MM.1S (cell line): ENCODE results near the gene KCNE3.

Source experiments
- DNase-seq: peaks from one replicate; pipeline ENCODE4 v3.0.0-alpha.2; 2015
- H2AFZ ChIP-seq: fragments of 300-600 bp; sonication (generic); 2 replicates; pipeline ENCODE4 v1.6.0; 2016; ENCODE audit warnings: antibody characterized with exemption, low read length
- H3F3A ChIP-seq: fragments of 300-600 bp; sonication (generic); 2 replicates; pipeline ENCODE4 v1.6.1; 2016; ENCODE audit warnings: mild to moderate bottlenecking, antibody characterized with exemption, low read length, moderate library complexity, mixed read lengths; ENCODE audit not compliant: insufficient read depth
- H3K27ac ChIP-seq: fragments of 300-600 bp; sonication (generic); 2 replicates; pipeline ENCODE4 v1.5.1; 2016; ENCODE audit warnings: mild to moderate bottlenecking, low read length
- H3K27me3 ChIP-seq: fragments of 300-600 bp; sonication (generic); replicated peaks from 2 replicates; pipeline ENCODE4 v1.6.0; 2016; ENCODE audit warnings: low read length; ENCODE audit not compliant: insufficient read depth
- H3K36me3 ChIP-seq: fragments of 300-600 bp; sonication (generic); replicated peaks from 2 replicates; pipeline ENCODE4 v1.6.1; 2016; ENCODE audit warnings: mild to moderate bottlenecking, low read length, mixed read lengths; ENCODE audit not compliant: insufficient read depth
- H3K4me1 ChIP-seq: fragments of 300-600 bp; sonication (generic); 2 replicates; pipeline ENCODE4 v1.6.1; 2016; ENCODE audit warnings: low read length, mixed read lengths
- H3K4me2 ChIP-seq: fragments of 300-600 bp; sonication (generic); 2 replicates; pipeline ENCODE4 v1.6.0; 2016; ENCODE audit warnings: low read depth, low read length
- H3K4me3 ChIP-seq: fragments of 300-600 bp; sonication (generic); 2 replicates; pipeline ENCODE4 v1.5.1; 2016; ENCODE audit warnings: low read length, mixed read lengths
- H3K79me2 ChIP-seq: fragments of 300-600 bp; sonication (generic); 2 replicates; pipeline ENCODE4 v1.6.1; 2016; ENCODE audit warnings: mixed run types, low read length, mixed read lengths
- H3K9ac ChIP-seq: fragments of 300-600 bp; sonication (generic); 2 replicates; pipeline ENCODE4 v1.6.1; 2016; ENCODE audit warnings: low read length, mixed read lengths
- H3K9me2 ChIP-seq: fragments of 300-600 bp; sonication (generic); replicated peaks from 2 replicates; pipeline ENCODE4 v1.6.1; 2016; ENCODE audit warnings: mild to moderate bottlenecking, low read length, mixed read lengths; ENCODE audit not compliant: insufficient read depth
- H3K9me3 ChIP-seq: fragments of 300-600 bp; sonication (generic); replicated peaks from 2 replicates; pipeline ENCODE4 v1.6.1; 2016; ENCODE audit warnings: mild to moderate bottlenecking, low read length, mixed read lengths; ENCODE audit not compliant: insufficient read depth
- H4K20me1 ChIP-seq: fragments of 300-600 bp; sonication (generic); 2 replicates; pipeline ENCODE4 v1.6.1; 2016; ENCODE audit warnings: mild to moderate bottlenecking, low read length, moderate library complexity, mixed read lengths; ENCODE audit not compliant: insufficient read depth
- EZH2 ChIP-seq: fragments of 300-600 bp; sonication (generic); optimal IDR thresholded peaks from 2 replicates; pipeline ENCODE3; 2017; ENCODE audit warnings: low read depth, mild to moderate bottlenecking, antibody characterized with exemption, low read length, mixed read lengths
- EZH2phosphoT487 ChIP-seq: fragments of 300-600 bp; sonication (generic); IDR thresholded peaks from 2 replicates; pipeline ENCODE4 v1.6.1; 2018; ENCODE audit warnings: antibody characterized with exemption, low read length
- TF ChIP-seq, protein P1 (sequence below): fragments of 300-600 bp; sonication (generic); IDR thresholded peaks from 2 replicates; pipeline ENCODE4 v1.5.1; 2016; ENCODE audit warnings: antibody characterized with exemption, low read length, mixed read lengths

KCNE3 gene

DNA sequence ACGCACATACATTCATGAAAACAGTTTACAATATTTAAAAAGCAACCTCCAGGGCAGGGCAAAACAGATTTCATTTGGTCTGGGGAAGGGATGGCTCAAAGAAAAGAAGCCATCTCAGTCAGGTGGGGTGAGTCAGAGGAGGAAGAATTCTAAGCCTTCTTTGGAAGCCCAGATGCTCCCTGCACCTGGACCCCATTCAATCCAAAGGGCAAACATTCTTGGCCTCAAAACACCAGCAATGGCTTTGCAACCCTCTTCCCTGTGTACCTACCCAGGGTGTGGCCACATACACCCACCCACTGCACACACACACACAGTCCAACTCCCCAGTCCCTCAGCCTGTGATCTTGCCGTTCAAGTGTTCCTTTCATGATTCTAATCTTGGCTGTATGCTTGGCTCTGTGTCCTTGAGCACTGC lies 2.0 kb downstream of the KCNE3 start:
- Histone ChIP-seq H3K4me1 (no peaks in the 10 kb centered on the region), H3K36me3 (no peaks in the 10 kb centered on the region), H3K4me3 (no peak overlapping the region), H4K20me1 (no peaks in the 10 kb centered on the region), H3K9me2 (no peaks in the 10 kb centered on the region), H3K27me3 (no peaks in the 10 kb centered on the region), H3K4me2 (no peak overlapping the region), H3K79me2 (no peaks in the 10 kb centered on the region), H3K27ac (no peak overlapping the region), H2AFZ (no peak overlapping the region), H3K9ac (no peak overlapping the region), H3K9me3 (no peaks in the 10 kb centered on the region), H3F3A (no peaks in the 10 kb centered on the region)
- DNase-seq: no peak
- no peak for TF ChIP-seq EZH2

DNA sequence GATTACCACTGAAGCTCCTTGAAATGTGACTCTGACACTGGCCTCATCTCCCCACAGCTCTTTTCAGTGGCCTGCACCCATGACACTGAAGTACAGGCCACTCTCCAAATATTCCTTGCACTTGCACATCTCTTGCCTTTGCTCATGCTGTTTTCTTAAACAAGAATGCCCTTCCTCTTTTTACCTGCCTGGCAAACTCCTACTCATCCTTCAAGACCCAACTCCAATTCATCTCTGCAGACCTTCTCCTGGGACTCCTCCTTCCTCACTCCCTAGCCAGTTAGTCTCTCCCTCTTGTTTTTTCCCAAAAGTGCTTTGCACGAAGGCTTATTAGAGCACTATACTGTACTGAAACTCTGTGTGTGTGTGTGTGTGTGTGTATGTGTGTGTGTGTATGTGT lies 2.6 kb downstream of the KCNE3 start:
- Histone ChIP-seq H3K9me2 (no peaks in the 10 kb centered on the region), H3K4me2 (no peak overlapping the region), H3K9ac (no peak overlapping the region), H3K79me2 (no peaks in the 10 kb centered on the region), H3K27ac (no peak overlapping the region), H3F3A (no peaks in the 10 kb centered on the region), H3K27me3 (no peaks in the 10 kb centered on the region), H3K4me3 (no peak overlapping the region), H3K36me3 (no peaks in the 10 kb centered on the region), H3K4me1 (no peaks in the 10 kb centered on the region), H3K9me3 (no peaks in the 10 kb centered on the region), H2AFZ (no peak overlapping the region), H4K20me1 (no peaks in the 10 kb centered on the region)
- TF ChIP-seq, protein P1, sequence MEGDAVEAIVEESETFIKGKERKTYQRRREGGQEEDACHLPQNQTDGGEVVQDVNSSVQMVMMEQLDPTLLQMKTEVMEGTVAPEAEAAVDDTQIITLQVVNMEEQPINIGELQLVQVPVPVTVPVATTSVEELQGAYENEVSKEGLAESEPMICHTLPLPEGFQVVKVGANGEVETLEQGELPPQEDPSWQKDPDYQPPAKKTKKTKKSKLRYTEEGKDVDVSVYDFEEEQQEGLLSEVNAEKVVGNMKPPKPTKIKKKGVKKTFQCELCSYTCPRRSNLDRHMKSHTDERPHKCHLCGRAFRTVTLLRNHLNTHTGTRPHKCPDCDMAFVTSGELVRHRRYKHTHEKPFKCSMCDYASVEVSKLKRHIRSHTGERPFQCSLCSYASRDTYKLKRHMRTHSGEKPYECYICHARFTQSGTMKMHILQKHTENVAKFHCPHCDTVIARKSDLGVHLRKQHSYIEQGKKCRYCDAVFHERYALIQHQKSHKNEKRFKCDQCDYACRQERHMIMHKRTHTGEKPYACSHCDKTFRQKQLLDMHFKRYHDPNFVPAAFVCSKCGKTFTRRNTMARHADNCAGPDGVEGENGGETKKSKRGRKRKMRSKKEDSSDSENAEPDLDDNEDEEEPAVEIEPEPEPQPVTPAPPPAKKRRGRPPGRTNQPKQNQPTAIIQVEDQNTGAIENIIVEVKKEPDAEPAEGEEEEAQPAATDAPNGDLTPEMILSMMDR: no peak
- no peak for TF ChIP-seq EZH2phosphoT487
- no peak for TF ChIP-seq EZH2
- DNase-seq: no peak

DNA sequence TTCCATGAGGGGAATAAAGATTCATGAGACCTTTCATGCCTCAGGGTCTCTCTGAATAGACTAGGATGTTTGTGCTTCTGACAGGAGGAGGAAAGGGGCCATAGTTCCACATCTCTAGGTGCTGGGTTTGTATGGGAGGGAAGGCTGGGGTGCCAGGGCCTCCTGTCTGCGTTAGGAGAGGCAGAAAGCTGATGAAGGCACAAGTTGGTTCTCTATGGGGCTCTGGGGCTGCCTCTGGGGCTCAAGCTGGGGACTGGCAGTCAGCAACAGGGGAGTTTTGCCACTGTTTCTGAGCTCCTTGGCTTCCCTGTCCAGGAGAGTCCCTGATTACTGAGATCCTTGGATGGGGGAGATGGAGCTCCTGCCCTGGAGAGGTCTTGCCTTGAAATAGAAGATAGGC lies 4.1 kb downstream of the KCNE3 start:
- H3K9me2 ChIP-seq: no peaks in the 10 kb centered on the region
- H3K9ac ChIP-seq: no peak overlapping the region
- no peaks in the 10 kb centered on the region for H3K79me2 ChIP-seq
- H3K4me3 ChIP-seq: no peak overlapping the region
- no peaks in the 10 kb centered on the region for H4K20me1 ChIP-seq
- H3K4me2 ChIP-seq: no peak overlapping the region
- TF ChIP-seq, protein P1: no peak
- TF ChIP-seq EZH2 (no peak), EZH2phosphoT487 (no peak)
- H3K27me3 ChIP-seq: no peaks in the 10 kb centered on the region
- no peaks in the 10 kb centered on the region for H3K9me3 ChIP-seq
- H3F3A ChIP-seq: no peaks in the 10 kb centered on the region
- no peaks in the 10 kb centered on the region for H3K4me1 ChIP-seq
- DNase-seq: no peak
- H3K36me3 ChIP-seq: no peaks in the 10 kb centered on the region
- H3K27ac ChIP-seq: no peak overlapping the region
- H2AFZ ChIP-seq: no peak overlapping the region

DNA sequence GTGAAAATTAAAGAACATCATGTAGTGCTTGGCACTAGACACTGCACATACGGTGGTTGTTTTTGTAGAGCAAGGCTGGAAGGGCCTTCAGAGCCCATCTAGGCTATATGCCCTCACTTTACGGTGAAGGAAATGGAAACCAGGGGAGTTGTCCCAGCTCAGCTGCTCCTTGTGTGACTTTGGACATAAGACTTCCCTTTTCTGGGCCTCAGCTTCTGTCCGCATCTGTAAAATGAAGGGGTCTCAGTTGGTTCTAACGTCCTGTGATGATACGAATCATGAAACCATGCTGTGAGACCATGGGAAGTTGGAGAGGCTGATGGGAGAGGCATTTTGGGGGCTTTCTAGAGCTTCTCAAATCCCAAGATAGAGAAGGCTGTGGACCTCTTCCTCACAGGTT lies 4.7 kb downstream of the KCNE3 start:
- TF ChIP-seq EZH2: no peak
- no peak for TF ChIP-seq EZH2phosphoT487
- TF ChIP-seq, protein P1: no peak
- no peaks in the 10 kb centered on the region for H3K79me2 ChIP-seq
- H3K36me3 ChIP-seq: no peaks in the 10 kb centered on the region
- H4K20me1 ChIP-seq: no peaks in the 10 kb centered on the region
- no peak for DNase-seq
- no peak overlapping the region for H2AFZ ChIP-seq
- no peaks in the 10 kb centered on the region for H3K9me3 ChIP-seq
- no peak overlapping the region for H3K27ac ChIP-seq
- H3K9me2 ChIP-seq: no peaks in the 10 kb centered on the region
- no peak overlapping the region for H3K4me3 ChIP-seq
- H3K27me3 ChIP-seq: no peaks in the 10 kb centered on the region
- no peak overlapping the region for H3K4me2 ChIP-seq
- H3K9ac ChIP-seq: no peak overlapping the region
- no peaks in the 10 kb centered on the region for H3K4me1 ChIP-seq
- no peaks in the 10 kb centered on the region for H3F3A ChIP-seq
